Loucy (cell line): Measurements from ENCODE around the gene RPLP2.

Experiments
- H2AFZ ChIP-seq: fragments of 200-600 bp; sonication (generic); 2 replicates; pipeline ENCODE4 v1.6.0; 2016; ENCODE audit warnings: antibody characterized with exemption, mild to moderate bottlenecking, low read length, moderate library complexity
- H3F3A ChIP-seq: fragments of 200-600 bp; 2 replicates; pipeline ENCODE4 v1.6.0; 2016; ENCODE audit warnings: antibody characterized with exemption, low read depth, mild to moderate bottlenecking
- H3K27me3 ChIP-seq: fragments of 200-600 bp; sonication (generic); 2 replicates; pipeline ENCODE4 v1.6.1; 2014; ENCODE audit warnings: low read length, mild to moderate bottlenecking; ENCODE audit not compliant: insufficient read depth, poor library complexity, severe bottlenecking
- H3K36me3 ChIP-seq: fragments of 200-600 bp; sonication (generic); 2 replicates; pipeline ENCODE4 v1.6.1; 2016; ENCODE audit warnings: low read length; ENCODE audit not compliant: insufficient read depth
- H3K4me1 ChIP-seq: fragments of 200-600 bp; sonication (generic); 2 replicates; pipeline ENCODE4 v1.5.1; 2014; ENCODE audit warnings: low read length, mild to moderate bottlenecking; ENCODE audit not compliant: insufficient read depth, poor library complexity, severe bottlenecking
- H3K4me2 ChIP-seq: fragments of 200-600 bp; sonication (generic); 2 replicates; pipeline ENCODE4 v1.6.0; 2014; ENCODE audit warnings: antibody characterized with exemption, low read length, low read depth, mild to moderate bottlenecking; ENCODE audit not compliant: poor library complexity, severe bottlenecking
- H3K4me3 ChIP-seq: fragments of 200-600 bp; sonication (generic); 2 replicates; pipeline ENCODE4 v1.5.1; 2014; ENCODE audit warnings: low read length, mild to moderate bottlenecking, mixed read lengths; ENCODE audit not compliant: poor library complexity, severe bottlenecking
- H3K79me2 ChIP-seq: fragments of 200-600 bp; sonication (generic); 2 replicates; pipeline ENCODE4 v1.6.1; 2014; ENCODE audit warnings: low read length; ENCODE audit not compliant: insufficient read depth
- H3K9ac ChIP-seq: fragments of 200-600 bp; sonication (generic); 2 replicates; pipeline ENCODE4 v1.6.0; 2014; ENCODE audit warnings: mild to moderate bottlenecking, low read depth, low read length, moderate library complexity; ENCODE audit not compliant: poor library complexity, severe bottlenecking
- H3K9me2 ChIP-seq: fragments of 200-600 bp; sonication (generic); replicated peaks from 2 replicates; pipeline ENCODE4 v1.6.1; 2016; ENCODE audit warnings: low read depth, low read length, mixed read lengths
- H3K9me3 ChIP-seq: fragments of 200-600 bp; sonication (generic); 2 replicates; pipeline ENCODE4 v1.6.1; 2014; ENCODE audit warnings: mild to moderate bottlenecking, antibody characterized with exemption, low read length, low read depth; ENCODE audit not compliant: insufficient read depth
- H4K20me1 ChIP-seq: fragments of 200-600 bp; sonication (generic); 2 replicates; pipeline ENCODE4 v1.6.0; 2014; ENCODE audit warnings: antibody characterized with exemption, low read length, mild to moderate bottlenecking; ENCODE audit not compliant: insufficient read depth, poor library complexity, severe bottlenecking
- EZH2phosphoT487 ChIP-seq: fragments of 200-600 bp; IDR thresholded peaks from 2 replicates; pipeline ENCODE4 v1.6.1; 2018; ENCODE audit warnings: antibody characterized with exemption, mild to moderate bottlenecking, moderate library complexity, borderline replicate concordance
- TF ChIP-seq, protein P1 (sequence below): fragments of 200-600 bp; sonication (generic); conservative IDR thresholded peaks from 2 replicates; pipeline ENCODE4 v1.5.1; 2014; ENCODE audit warnings: mild to moderate bottlenecking, antibody characterized with exemption, low read length

The RPLP2 gene

DNA sequence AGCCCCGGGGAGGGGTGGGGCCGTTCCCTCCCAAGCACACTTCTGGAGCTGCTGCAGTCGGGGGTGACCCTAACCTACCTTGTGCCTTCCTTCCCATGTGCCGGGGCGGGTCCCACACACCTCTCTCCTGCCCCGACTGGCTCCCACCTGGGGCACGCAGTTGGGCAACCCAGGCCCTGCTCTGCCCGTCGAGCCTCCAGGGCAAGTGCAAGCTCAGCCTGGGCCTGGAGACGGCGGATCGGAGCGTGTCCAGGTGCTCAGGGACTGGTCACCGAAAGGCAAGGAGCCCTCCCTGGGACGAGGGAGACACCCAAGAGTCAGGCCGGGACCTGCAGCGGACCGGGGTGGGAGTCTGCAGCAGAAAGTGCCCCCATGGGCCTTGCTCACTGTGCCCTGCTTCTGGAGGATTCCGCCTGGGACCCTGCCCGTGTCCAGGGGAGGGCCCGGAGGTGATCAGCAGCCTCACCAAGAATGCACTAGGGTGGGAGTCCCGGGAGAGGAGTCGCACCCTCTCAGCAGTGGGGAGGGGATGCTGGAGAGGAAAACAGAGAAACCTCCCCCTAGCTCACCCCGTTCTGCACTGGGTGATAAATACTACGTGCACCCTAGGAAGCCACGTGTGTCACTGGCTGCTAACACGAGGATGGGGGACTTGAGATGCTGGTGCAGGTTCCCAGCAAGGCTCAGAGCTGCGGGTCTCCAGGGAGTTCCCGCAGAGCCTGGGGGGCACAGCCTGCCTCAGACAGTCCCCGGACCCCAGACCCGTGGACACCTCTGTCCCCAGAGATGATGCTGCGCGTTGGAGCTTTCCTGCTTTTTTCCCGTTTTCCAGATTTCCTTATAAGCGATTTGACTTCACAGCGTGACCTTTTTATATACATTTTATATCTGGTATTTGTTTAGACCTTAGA is 27.2 kb upstream of the RPLP2 start:
- Histone ChIP-seq H2AFZ (no peak overlapping the region), H3K9me3 (no peaks in the 10 kb centered on the region), H3F3A (no peaks in the 10 kb centered on the region), H3K79me2 (peaks cover 19% of the 10 kb centered on the region), H3K4me3 (no peak overlapping the region), H3K9ac (no peak overlapping the region), H4K20me1 (peaks cover 10% of the 10 kb centered on the region), H3K4me2 (no peak overlapping the region), H3K4me1 (peaks cover 12% of the 10 kb centered on the region), H3K9me2 (no peaks in the 10 kb centered on the region), H3K36me3 (no peaks in the 10 kb centered on the region), H3K27me3 (no peaks in the 10 kb centered on the region)
- TF ChIP-seq, protein P1, sequence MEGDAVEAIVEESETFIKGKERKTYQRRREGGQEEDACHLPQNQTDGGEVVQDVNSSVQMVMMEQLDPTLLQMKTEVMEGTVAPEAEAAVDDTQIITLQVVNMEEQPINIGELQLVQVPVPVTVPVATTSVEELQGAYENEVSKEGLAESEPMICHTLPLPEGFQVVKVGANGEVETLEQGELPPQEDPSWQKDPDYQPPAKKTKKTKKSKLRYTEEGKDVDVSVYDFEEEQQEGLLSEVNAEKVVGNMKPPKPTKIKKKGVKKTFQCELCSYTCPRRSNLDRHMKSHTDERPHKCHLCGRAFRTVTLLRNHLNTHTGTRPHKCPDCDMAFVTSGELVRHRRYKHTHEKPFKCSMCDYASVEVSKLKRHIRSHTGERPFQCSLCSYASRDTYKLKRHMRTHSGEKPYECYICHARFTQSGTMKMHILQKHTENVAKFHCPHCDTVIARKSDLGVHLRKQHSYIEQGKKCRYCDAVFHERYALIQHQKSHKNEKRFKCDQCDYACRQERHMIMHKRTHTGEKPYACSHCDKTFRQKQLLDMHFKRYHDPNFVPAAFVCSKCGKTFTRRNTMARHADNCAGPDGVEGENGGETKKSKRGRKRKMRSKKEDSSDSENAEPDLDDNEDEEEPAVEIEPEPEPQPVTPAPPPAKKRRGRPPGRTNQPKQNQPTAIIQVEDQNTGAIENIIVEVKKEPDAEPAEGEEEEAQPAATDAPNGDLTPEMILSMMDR, result no peak
- no peak for TF ChIP-seq EZH2phosphoT487

DNA sequence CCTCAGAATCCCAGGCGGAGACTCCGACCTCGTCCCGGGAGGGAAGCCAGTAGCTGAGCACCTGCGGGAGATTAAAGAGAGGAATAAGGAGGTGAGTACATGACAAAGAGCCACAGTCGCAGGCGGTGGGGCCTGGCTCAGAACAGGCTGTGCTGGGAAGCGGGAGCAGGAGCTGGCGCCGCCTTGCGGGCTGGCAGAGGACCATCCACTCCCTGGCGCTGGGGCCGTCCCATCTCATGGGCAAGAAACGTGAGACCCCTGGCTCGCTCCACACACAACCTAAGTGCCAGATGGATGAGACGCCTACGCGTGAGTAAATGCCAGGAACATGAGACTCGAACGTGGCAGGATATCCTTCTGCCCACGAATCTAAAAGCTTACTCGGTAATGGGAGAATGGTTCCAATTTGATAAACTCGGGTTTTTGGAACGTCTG is 26.2 kb upstream of the RPLP2 start:
- Histone ChIP-seq H3K9me2 (no peaks in the 10 kb centered on the region), H3K4me2 (no peak overlapping the region), H3K27me3 (no peaks in the 10 kb centered on the region), H3K79me2 (peaks cover 9% of the 10 kb centered on the region; the same call in 1 of the 2 replicates), H2AFZ (no peak overlapping the region), H3F3A (no peaks in the 10 kb centered on the region), H3K36me3 (no peaks in the 10 kb centered on the region), H3K9ac (no peak overlapping the region), H3K4me3 (no peak overlapping the region), H3K9me3 (no peaks in the 10 kb centered on the region), H3K4me1 (peaks cover 6% of the 10 kb centered on the region), H4K20me1 (peaks cover 6% of the 10 kb centered on the region)
- no peak for TF ChIP-seq EZH2phosphoT487
- TF ChIP-seq, protein P1, result no peak

DNA sequence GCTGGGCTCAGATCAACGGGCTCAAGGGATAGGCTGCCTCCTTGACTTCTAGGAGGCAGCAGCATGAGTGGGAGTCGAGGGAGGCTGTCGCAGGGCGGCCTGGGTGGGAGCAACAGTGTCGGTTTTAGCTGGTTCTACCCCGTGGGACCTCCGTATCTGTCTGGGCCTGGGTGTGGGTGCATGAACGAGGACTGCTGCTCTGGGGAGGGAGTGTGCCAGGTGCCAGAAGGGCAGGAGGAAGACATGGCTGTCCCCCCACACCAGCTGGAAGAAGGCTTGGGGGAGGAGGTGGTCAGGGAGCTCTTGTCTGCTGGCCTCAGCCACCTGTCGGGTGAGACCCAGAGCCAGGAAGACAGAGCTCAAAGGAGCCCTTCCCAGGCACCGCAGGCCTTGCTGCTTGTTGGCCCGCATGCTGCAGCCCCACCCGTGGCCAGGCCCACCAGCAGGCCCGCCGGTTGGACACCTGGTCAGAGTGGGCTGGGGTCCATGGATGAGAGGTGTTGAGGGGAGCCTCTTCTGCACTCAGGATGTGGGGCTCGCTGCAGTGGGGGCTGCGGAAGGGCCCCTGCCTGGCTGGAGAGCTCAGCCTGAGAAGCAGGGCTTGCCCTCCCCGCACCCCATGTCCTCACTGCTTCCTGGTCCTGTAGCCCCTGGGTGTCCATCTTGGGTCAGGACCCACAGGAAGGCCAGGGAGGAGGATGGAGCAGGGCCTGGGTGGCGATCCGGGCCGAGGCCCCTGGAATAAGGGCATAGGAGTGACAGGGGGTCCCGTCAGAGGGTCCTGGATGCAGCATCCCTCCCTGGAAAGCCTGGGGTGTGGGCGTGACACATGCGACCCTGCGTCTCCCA is 23.3 kb upstream of the RPLP2 start:
- Histone ChIP-seq H3K36me3 (no peaks in the 10 kb centered on the region), H4K20me1 (no peaks in the 10 kb centered on the region), H3F3A (no peaks in the 10 kb centered on the region), H3K9me2 (no peaks in the 10 kb centered on the region), H3K9ac (no peak overlapping the region), H3K79me2 (no peaks in the 10 kb centered on the region), H2AFZ (no peak overlapping the region), H3K4me2 (no peak overlapping the region), H3K4me1 (no peaks in the 10 kb centered on the region), H3K4me3 (no peak overlapping the region), H3K9me3 (no peaks in the 10 kb centered on the region), H3K27me3 (no peaks in the 10 kb centered on the region)
- TF ChIP-seq, protein P1, result no peak
- no peak for TF ChIP-seq EZH2phosphoT487
